CD4-positive, alpha-beta T cell treated with Interleukin-6 for 4 hours (primary cell): ENCODE data around the gene STYK1.
A peak's percentile ranks its signal among the peaks of the same experiment; 100 is the strongest.

Experiments
- DNase-seq: peaks from one replicate; pipeline ENCODE4 v3.0.0-alpha.2; 2020; ENCODE audit warnings: mixed read lengths

The STYK1 gene

GRCh38 chr12:10673659-10674384 lies at the start of gene STYK1:
Gene STYK1, minus strand, starts transcription at chr12:10674052. Its CDS starts 39,434 bp downstream, at chr12:10634618.
- peak; percentile 66 for DNase-seq

GRCh38 chr12:10722905-10723746 lies 49.3 kb upstream of the STYK1 start, which contains the start of gene YBX3:
Gene YBX3, minus strand, starts transcription at chr12:10723323. Its CDS starts 212 bp downstream, at chr12:10723111.
- peak; percentile 33 for DNase-seq

GRCh38 chr12:10722502-10722904 lies 48.7 kb upstream of the STYK1 start:
- peak; percentile 19 for DNase-seq

- peak; percentile 9 for DNase-seq
These were observed 48.0 kb upstream of the STYK1 start for GRCh38 chr12:10721651-10722501.

- DNase-seq = no peak
These were observed 47.3 kb upstream of the STYK1 start for GRCh38 chr12:10720974-10721650.

- DNase-seq = no peak
These were observed 45.6 kb upstream of the STYK1 start for GRCh38 chr12:10719482-10719881.

GRCh38 chr12:10718279-10718821 lies 44.5 kb upstream of the STYK1 start:
- DNase-seq = no peak

- DNase-seq = no peak
These were observed 43.6 kb upstream of the STYK1 start for GRCh38 chr12:10717410-10717809.

GRCh38 chr12:10716704-10717315 lies 43.0 kb upstream of the STYK1 start:
- DNase-seq = no peak

- no peak for DNase-seq
These were observed 42.4 kb upstream of the STYK1 start for GRCh38 chr12:10716277-10716676.

- DNase-seq = no peak
These were observed 41.6 kb upstream of the STYK1 start for GRCh38 chr12:10715491-10715890.

GRCh38 chr12:10709808-10710207 lies 36.0 kb upstream of the STYK1 start:
- no peak for DNase-seq

- no peak for DNase-seq
These were observed 35.0 kb upstream of the STYK1 start for GRCh38 chr12:10708862-10709261.

- DNase-seq = no peak
These were observed 31.8 kb upstream of the STYK1 start for GRCh38 chr12:10705655-10706054.

- no peak for DNase-seq
These were observed 28.0 kb upstream of the STYK1 start for GRCh38 chr12:10701843-10702242.

- peak; percentile 3 for DNase-seq
These were observed 27.4 kb upstream of the STYK1 start for GRCh38 chr12:10701131-10701681.

- DNase-seq = no peak
These were observed 26.7 kb upstream of the STYK1 start for GRCh38 chr12:10700581-10700980.

- DNase-seq = no peak
These were observed 24.0 kb upstream of the STYK1 start for GRCh38 chr12:10697862-10698261.

GRCh38 chr12:10697156-10697555 lies 23.3 kb upstream of the STYK1 start:
- no peak for DNase-seq

- no peak for DNase-seq
These were observed 17.1 kb upstream of the STYK1 start for GRCh38 chr12:10690906-10691305.

GRCh38 chr12:10689146-10689545 lies 15.3 kb upstream of the STYK1 start:
- no peak for DNase-seq
